K562 (cell line): ENCODE data around the gene DCTN2. TPM values are rescaled to one million over a fixed set of nuclear protein-coding genes. Genes with fewer than 3 reads are reported as not detected.

ENCODE experiments used
- ATF7 ChIP-seq: fragments of 450-650 bp; IDR thresholded peaks from 2 replicates; pipeline ENCODE4 v1.7.1; 2014; ENCODE audit warnings: mild to moderate bottlenecking, moderate library complexity
- BRCA1 ChIP-seq, 2 experiments: fragments of 450-650 bp in 1 of 2; sonication (generic) in 1 of 2; formaldehyde crosslinking in 1 of 2; IDR thresholded peaks; 2 replicates each; pipeline versions ENCODE4 v1.5.0 to v1.6.1; 2017 to 2020; ENCODE audit warnings: mild to moderate bottlenecking in 1 of 2, missing genetic modification reagents in 1 of 2
- CREB1 ChIP-seq, 2 experiments: sonication (generic) in 1 of 2; formaldehyde crosslinking in 1 of 2; IDR thresholded peaks; 2 replicates each; pipeline versions ENCODE4 v1.6.1 to v1.8.0; 2012 to 2022; ENCODE audit warnings: inconsistent platforms in 1 of 2, mild to moderate bottlenecking in 1 of 2, missing genetic modification reagents in 1 of 2, moderate library complexity in 1 of 2
- DIDO1 ChIP-seq: fragments of 450-650 bp; IDR thresholded peaks from 2 replicates; pipeline ENCODE4 v1.6.1; 2016; ENCODE audit warnings: low read depth, missing biosample characterization, missing genetic modification characterization
- FOXP1 ChIP-seq: sonication (generic); formaldehyde crosslinking; IDR thresholded peaks from 2 replicates; pipeline ENCODE4 v1.8.0; 2022; ENCODE audit warnings: mild to moderate bottlenecking, missing genetic modification reagents
- GABPB1 ChIP-seq: sonication (generic); formaldehyde crosslinking; IDR thresholded peaks from 2 replicates; pipeline ENCODE4 v1.8.0; 2022; ENCODE audit warnings: mild to moderate bottlenecking, missing genetic modification reagents
- HCFC1 ChIP-seq: IDR thresholded peaks from 2 replicates; pipeline ENCODE4 v1.6.1; 2012; ENCODE audit warnings: low read depth, low read length, improper control_type of control experiment
- HDGF ChIP-seq: fragments of 450-650 bp; IDR thresholded peaks from 2 replicates; pipeline ENCODE4 v1.6.1; 2016
- KDM5B ChIP-seq: fragments of 200-600 bp; sonication (generic); IDR thresholded peaks from 2 replicates; pipeline ENCODE4 v1.6.1; 2012; ENCODE audit warnings: low read depth, mild to moderate bottlenecking, moderate library complexity, low read length, control low read depth, inconsistent platforms; ENCODE audit not compliant: insufficient replicate concordance
- MAFG ChIP-seq: fragments of 450-650 bp; conservative IDR thresholded peaks from 2 replicates; pipeline ENCODE4 v1.6.1; 2016; ENCODE audit warnings: missing genetic modification characterization, missing compliant biosample characterization
- MEIS2 ChIP-seq: fragments of 450-650 bp; IDR thresholded peaks from 2 replicates; pipeline ENCODE4 v1.6.1; 2014; ENCODE audit warnings: mild to moderate bottlenecking; ENCODE audit not compliant: partially characterized antibody
- NBN ChIP-seq: fragments of 450-650 bp; IDR thresholded peaks from 2 replicates; pipeline ENCODE4 v1.6.1; 2016; ENCODE audit warnings: low read depth, mild to moderate bottlenecking
- NELFE ChIP-seq: IDR thresholded peaks from 2 replicates; pipeline ENCODE4 v1.6.1; 2011; ENCODE audit warnings: mild to moderate bottlenecking; ENCODE audit not compliant: insufficient read depth, insufficient read length
- NFE2 ChIP-seq: IDR thresholded peaks from 2 replicates; pipeline ENCODE4 v1.6.1; 2014; ENCODE audit warnings: antibody characterized with exemption, low read depth
- NR3C1 ChIP-seq: sonication (generic); formaldehyde crosslinking; IDR thresholded peaks from 2 replicates; pipeline ENCODE4 v1.8.1; 2022; ENCODE audit warnings: missing genetic modification reagents
- NRF1 ChIP-seq, 2 experiments: fragments of 450-650 bp; IDR thresholded peaks in 1 of 2; conservative IDR thresholded peaks in 1 of 2; 2 replicates each; pipeline ENCODE4 v1.6.1; 2014; ENCODE audit warnings: mild to moderate bottlenecking in 2 of 2
- RUNX1 ChIP-seq: sonication (generic); IDR thresholded peaks from 2 replicates; pipeline ENCODE4 v1.6.1; 2016; ENCODE audit warnings: antibody characterized with exemption, low read depth
- SP1 ChIP-seq: sonication (generic); formaldehyde crosslinking; IDR thresholded peaks from 2 replicates; pipeline ENCODE4 v1.8.1; 2022; ENCODE audit warnings: mild to moderate bottlenecking, missing genetic modification reagents
- TRIM28 ChIP-seq: fragments of 450-650 bp; IDR thresholded peaks from 2 replicates; pipeline ENCODE4 v1.6.1; 2017
- TSC22D4 ChIP-seq: fragments of 450-650 bp; IDR thresholded peaks from 2 replicates; pipeline ENCODE4 v1.6.1; 2016; ENCODE audit warnings: missing genetic modification characterization, missing biosample characterization, control low read depth
- ZBTB7A ChIP-seq: IDR thresholded peaks from 2 replicates; pipeline ENCODE4 v1.6.1; 2011; ENCODE audit warnings: low read depth, mild to moderate bottlenecking, low read length, moderate library complexity, borderline replicate concordance; ENCODE audit not compliant: control insufficient read depth
- ZC3H4 ChIP-seq: sonication (generic); formaldehyde crosslinking; IDR thresholded peaks from 2 replicates; pipeline ENCODE4 v1.9.0; 2021; ENCODE audit warnings: missing genetic modification reagents, borderline replicate concordance
- ZNF436 ChIP-seq: fragments of 250-450, 450-650 bp; sonication (Bioruptor Pico); formaldehyde crosslinking; IDR thresholded peaks from 2 replicates; pipeline ENCODE4 v1.7.0; 2020; ENCODE audit warnings: mild to moderate bottlenecking
- ZNF561 ChIP-seq: fragments of 450-650 bp; formaldehyde crosslinking; conservative IDR thresholded peaks from 2 replicates; pipeline ENCODE4 v1.4.0; 2020; ENCODE audit warnings: mild to moderate bottlenecking, moderate library complexity
- polyA plus RNA-seq, 8 experiments: library from polyadenylated mRNA; depleted of rRNA in 4 of 8; stranded (reverse) in 5 of 8; unstranded in 3 of 8; fragments of >200 nt; fragmentation: Nextera tagmentation in 2 of 8; fragmentation: Illumina TruSeq in 1 of 8; extraction: Ambion mirVana in 2 of 8; extraction: Trizol in 1 of 8; gene quantifications; 2 replicates each; pipeline versions ENCODE4 v1.2.1 to v1.2.3, GENCODE V29; 2011 to 2014; ENCODE audit warnings: inconsistent platforms in 1 of 8, missing spikeins in 1 of 8
- total RNA-seq, 7 experiments: library from RNA; depleted of rRNA in 6 of 7; stranded (reverse); fragments of >200 nt in 6 of 7; fragmentation: Illumina TruSeq in 2 of 7; extraction: Trizol in 2 of 7; gene quantifications; 2 replicates each; pipeline versions ENCODE4 v1.2.1 to v1.2.3, GENCODE V29; 2011 to 2021; ENCODE audit warnings: low replicate concordance in 1 of 7
- TF ChIP-seq, protein P1 (sequence below), 2 experiments: fragments of 450-650 bp; conservative IDR thresholded peaks; 2 replicates each; pipeline ENCODE4 v1.6.1; 2017; ENCODE audit warnings: mild to moderate bottlenecking in 2 of 2, moderate library complexity in 2 of 2
- TF ChIP-seq, protein P2 (sequence below): fragments of 450-650 bp; formaldehyde crosslinking; IDR thresholded peaks from 2 replicates; pipeline ENCODE4 v1.4.0; 2022; ENCODE audit warnings: mild to moderate bottlenecking, moderate library complexity
- TF ChIP-seq, protein P3 (sequence below): sonication (generic); formaldehyde crosslinking; IDR thresholded peaks from 2 replicates; pipeline ENCODE4 v1.8.1; 2022; ENCODE audit warnings: missing genetic modification reagents

The DCTN2 gene
- total and polyA plus RNA-seq, 9 of the 15 experiments (the other 6 are each of a cell fraction or from before 2014, with no cell fraction given): 43.6 to 270 (median 125) TPM

DNA sequence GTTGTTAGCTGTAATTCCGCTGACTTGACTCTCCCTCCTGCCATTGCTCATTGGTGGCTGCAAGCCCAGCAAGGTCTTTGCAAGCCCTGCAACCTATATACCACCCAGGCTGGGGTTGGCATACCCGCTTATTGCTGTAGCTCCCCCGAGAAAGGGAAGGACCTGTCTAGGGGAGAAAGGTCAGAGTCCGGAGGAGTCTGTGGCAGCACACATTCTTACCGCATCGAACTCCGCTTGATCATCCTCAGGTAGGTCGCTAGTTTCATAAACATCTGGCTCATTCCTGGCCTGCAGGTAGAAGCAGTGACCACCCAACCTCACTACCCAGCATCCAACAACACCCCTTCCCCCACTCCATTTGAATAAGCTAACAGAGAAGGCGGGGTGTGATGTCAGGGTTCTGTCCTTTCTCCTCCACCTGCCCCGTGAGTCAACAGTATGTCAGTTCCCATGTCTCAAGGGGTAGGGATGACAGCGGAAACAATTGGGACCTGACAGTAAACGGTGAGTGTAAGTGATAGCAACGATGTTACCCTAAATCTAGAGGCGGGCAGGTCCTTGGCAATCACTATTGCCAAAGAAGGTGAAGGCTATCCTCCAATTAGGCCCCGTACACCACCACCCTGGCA lies 1.1 kb downstream of the DCTN2 start (continued):
- TF ChIP-seq CREB1 (IDR thresholded peaks at IDR 0.05): 0 out of 2 replicates have a peak, but pooled peaks have one; percentile 19
- no peak for TF ChIP-seq CREB1 (CRISPR knock-in tag; IDR thresholded peaks at IDR 0.05)
- no peak for TF ChIP-seq TRIM28
- TF ChIP-seq TSC22D4: no peak
- TF ChIP-seq ZNF561 (CRISPR knock-in tag): no peak
- TF ChIP-seq NELFE: no peak
- TF ChIP-seq SP1 (CRISPR knock-in tag): 0 out of 2 replicates have a peak, but pooled peaks have one; percentile 19
- TF ChIP-seq MAFG (tag): no peak
- no peak for TF ChIP-seq RUNX1
- TF ChIP-seq FOXP1: no peak
- no peak for TF ChIP-seq DIDO1 (tag)
- peak; percentile 48 for TF ChIP-seq KDM5B
- TF ChIP-seq MEIS2: peak; percentile 60
- TF ChIP-seq, protein P1, sequence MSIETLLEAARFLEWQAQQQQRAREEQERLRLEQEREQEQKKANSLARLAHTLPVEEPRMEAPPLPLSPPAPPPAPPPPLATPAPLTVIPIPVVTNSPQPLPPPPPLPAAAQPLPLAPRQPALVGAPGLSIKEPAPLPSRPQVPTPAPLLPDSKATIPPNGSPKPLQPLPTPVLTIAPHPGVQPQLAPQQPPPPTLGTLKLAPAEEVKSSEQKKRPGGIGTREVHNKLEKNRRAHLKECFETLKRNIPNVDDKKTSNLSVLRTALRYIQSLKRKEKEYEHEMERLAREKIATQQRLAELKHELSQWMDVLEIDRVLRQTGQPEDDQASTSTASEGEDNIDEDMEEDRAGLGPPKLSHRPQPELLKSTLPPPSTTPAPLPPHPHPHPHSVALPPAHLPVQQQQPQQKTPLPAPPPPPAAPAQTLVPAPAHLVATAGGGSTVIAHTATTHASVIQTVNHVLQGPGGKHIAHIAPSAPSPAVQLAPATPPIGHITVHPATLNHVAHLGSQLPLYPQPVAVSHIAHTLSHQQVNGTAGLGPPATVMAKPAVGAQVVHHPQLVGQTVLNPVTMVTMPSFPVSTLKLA (conservative IDR thresholded peaks at IDR 0.05): 0 out of 4 replicates have a peak, but pooled peaks of 1 of the 2 experiments have one; percentile 36
- no peak for TF ChIP-seq NBN
- no peak for TF ChIP-seq GABPB1 (CRISPR knock-in tag)
- TF ChIP-seq, protein P2, sequence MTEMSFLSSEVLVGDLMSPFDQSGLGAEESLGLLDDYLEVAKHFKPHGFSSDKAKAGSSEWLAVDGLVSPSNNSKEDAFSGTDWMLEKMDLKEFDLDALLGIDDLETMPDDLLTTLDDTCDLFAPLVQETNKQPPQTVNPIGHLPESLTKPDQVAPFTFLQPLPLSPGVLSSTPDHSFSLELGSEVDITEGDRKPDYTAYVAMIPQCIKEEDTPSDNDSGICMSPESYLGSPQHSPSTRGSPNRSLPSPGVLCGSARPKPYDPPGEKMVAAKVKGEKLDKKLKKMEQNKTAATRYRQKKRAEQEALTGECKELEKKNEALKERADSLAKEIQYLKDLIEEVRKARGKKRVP (CRISPR knock-in tag): no peak
- TF ChIP-seq ATF7: peak; percentile 45; the same call in 1 of the 2 replicates
- no peak for TF ChIP-seq NRF1 (conservative IDR thresholded peaks at IDR 0.05 in 1 of 2, IDR thresholded peaks at IDR 0.05 in 1 of 2)
- TF ChIP-seq ZC3H4 (CRISPR knock-in tag): peak; percentile 82; the same call in 1 of the 2 replicates
- TF ChIP-seq HCFC1: no peak
- no peak for TF ChIP-seq ZNF436 (CRISPR knock-in tag)
- peak; percentile 25; the same call in 1 of the 2 replicates for TF ChIP-seq NFE2
- TF ChIP-seq HDGF: no peak
- TF ChIP-seq, protein P3, sequence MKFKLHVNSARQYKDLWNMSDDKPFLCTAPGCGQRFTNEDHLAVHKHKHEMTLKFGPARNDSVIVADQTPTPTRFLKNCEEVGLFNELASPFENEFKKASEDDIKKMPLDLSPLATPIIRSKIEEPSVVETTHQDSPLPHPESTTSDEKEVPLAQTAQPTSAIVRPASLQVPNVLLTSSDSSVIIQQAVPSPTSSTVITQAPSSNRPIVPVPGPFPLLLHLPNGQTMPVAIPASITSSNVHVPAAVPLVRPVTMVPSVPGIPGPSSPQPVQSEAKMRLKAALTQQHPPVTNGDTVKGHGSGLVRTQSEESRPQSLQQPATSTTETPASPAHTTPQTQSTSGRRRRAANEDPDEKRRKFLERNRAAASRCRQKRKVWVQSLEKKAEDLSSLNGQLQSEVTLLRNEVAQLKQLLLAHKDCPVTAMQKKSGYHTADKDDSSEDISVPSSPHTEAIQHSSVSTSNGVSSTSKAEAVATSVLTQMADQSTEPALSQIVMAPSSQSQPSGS (CRISPR knock-in tag): no peak
- no peak for TF ChIP-seq BRCA1 (IDR thresholded peaks at IDR 0.05)
- TF ChIP-seq BRCA1 (CRISPR knock-in tag; IDR thresholded peaks at IDR 0.05): 0 out of 2 replicates have a peak, but pooled peaks have one; percentile 65
- TF ChIP-seq ZBTB7A: no peak
- no peak for TF ChIP-seq NR3C1
